SK-N-SH treated with all-trans-retinoic acid at 6 μM for 48 hours (cell line): ENCODE data around the gene MREG.

Experiments used
- ATAC-seq: fragments of 200-7000 bp; cut with Tn5 transposase; 3 replicates; pipeline ENCODE4 v1.9.1; 2020; ENCODE audit warnings: mild to moderate bottlenecking, moderate library complexity
- ARNTL ChIP-seq: fragments of 450-650 bp; formaldehyde crosslinking; IDR thresholded peaks from 2 replicates; pipeline ENCODE4 v1.5.0; 2020; ENCODE audit warnings: low read depth, mild to moderate bottlenecking, moderate library complexity, borderline replicate concordance
- BACH2 ChIP-seq: fragments of 250-450 bp; sonication (Bioruptor Pico); IDR thresholded peaks from 2 replicates; pipeline ENCODE4 v1.9.0; 2021; ENCODE audit warnings: mild to moderate bottlenecking, borderline replicate concordance
- CSDC2 ChIP-seq: fragments of 250-450 bp; sonication (Bioruptor Pico); IDR thresholded peaks from 2 replicates; pipeline ENCODE4 v1.5.0; 2020; ENCODE audit warnings: mild to moderate bottlenecking, moderate library complexity
- ESRRG ChIP-seq: fragments of 250-450 bp; sonication (Bioruptor Pico); IDR thresholded peaks from 2 replicates; pipeline ENCODE4 v1.6.1; 2021; ENCODE audit warnings: mild to moderate bottlenecking
- GLIS3 ChIP-seq: fragments of 250-450 bp; sonication (Bioruptor Pico); IDR thresholded peaks from 2 replicates; pipeline ENCODE4 v1.5.0; 2020; ENCODE audit warnings: mild to moderate bottlenecking, moderate library complexity
- ISL1 ChIP-seq: fragments of 250-450 bp; sonication (Bioruptor Pico); IDR thresholded peaks from 2 replicates; pipeline ENCODE4 v2.1.2; 2022; ENCODE audit warnings: mild to moderate bottlenecking, moderate library complexity
- OSR1 ChIP-seq: fragments of 250-450 bp; sonication (Bioruptor Pico); IDR thresholded peaks from 2 replicates; pipeline ENCODE4 v1.8.0; 2022; ENCODE audit warnings: moderate library complexity, mild to moderate bottlenecking, inconsistent platforms
- PPARA ChIP-seq: fragments of 250-450 bp; sonication (Bioruptor Pico); IDR thresholded peaks from 2 replicates; pipeline ENCODE4 v1.5.0; 2020; ENCODE audit warnings: mild to moderate bottlenecking, borderline replicate concordance
- SNAI2 ChIP-seq: fragments of 250-450 bp; sonication (Bioruptor Pico); IDR thresholded peaks from 2 replicates; pipeline ENCODE4 v1.5.0; 2020; ENCODE audit warnings: mild to moderate bottlenecking, moderate library complexity
- TCF4 ChIP-seq: fragments of 250-450 bp; sonication (Bioruptor Pico); IDR thresholded peaks from 2 replicates; pipeline ENCODE4 v1.8.0; 2021; ENCODE audit warnings: mild to moderate bottlenecking, moderate library complexity, borderline replicate concordance
- ZC3H10 ChIP-seq: fragments of 250-450 bp; sonication (Bioruptor Pico); IDR thresholded peaks from 2 replicates; pipeline ENCODE4 v1.5.1; 2021; ENCODE audit warnings: mild to moderate bottlenecking, moderate library complexity
- ZFP30 ChIP-seq: fragments of 450-650 bp; formaldehyde crosslinking; IDR thresholded peaks from 2 replicates; pipeline ENCODE4 v1.5.0; 2022; ENCODE audit warnings: mild to moderate bottlenecking, moderate library complexity
- ZNF565 ChIP-seq: fragments of 450-650 bp; formaldehyde crosslinking; conservative IDR thresholded peaks from 2 replicates; pipeline ENCODE4 v1.5.0; 2020; ENCODE audit warnings: low read depth, mild to moderate bottlenecking, moderate library complexity
- ZNF70 ChIP-seq: fragments of 450-650 bp; formaldehyde crosslinking; IDR thresholded peaks from 2 replicates; pipeline ENCODE4 v1.5.0; 2020; ENCODE audit warnings: mild to moderate bottlenecking, moderate library complexity
- ZNF8 ChIP-seq: fragments of 450-650 bp; formaldehyde crosslinking; IDR thresholded peaks from 2 replicates; pipeline ENCODE4 v1.5.0; 2020; ENCODE audit warnings: mild to moderate bottlenecking, moderate library complexity
- TF ChIP-seq, protein P1 (sequence below): fragments of 250-450 bp; sonication (Bioruptor Pico); IDR thresholded peaks from 2 replicates; pipeline ENCODE4 v1.8.0; 2020; ENCODE audit warnings: mild to moderate bottlenecking, moderate library complexity, borderline replicate concordance
- TF ChIP-seq, protein P2 (sequence below): fragments of 250-450 bp; sonication (Bioruptor Pico); IDR thresholded peaks from 2 replicates; pipeline ENCODE4 v1.5.1; 2021; ENCODE audit warnings: mild to moderate bottlenecking, moderate library complexity
- TF ChIP-seq, protein P3 (sequence below): fragments of 250-450 bp; sonication (Bioruptor Pico); IDR thresholded peaks from 2 replicates; pipeline ENCODE4 v1.5.0; 2020; ENCODE audit warnings: mild to moderate bottlenecking, moderate library complexity
- TF ChIP-seq, protein P4 (sequence below): fragments of 250-450 bp; sonication (Bioruptor Pico); IDR thresholded peaks from 2 replicates; pipeline ENCODE4 v1.5.1; 2020; ENCODE audit warnings: low read depth, mild to moderate bottlenecking, moderate library complexity
- TF ChIP-seq, protein P5 (sequence below): fragments of 250-450 bp; sonication (Bioruptor Pico); IDR thresholded peaks from 2 replicates; pipeline ENCODE4 v1.8.0; 2021; ENCODE audit warnings: low read depth, mild to moderate bottlenecking, moderate library complexity, borderline replicate concordance

The MREG gene

DNA sequence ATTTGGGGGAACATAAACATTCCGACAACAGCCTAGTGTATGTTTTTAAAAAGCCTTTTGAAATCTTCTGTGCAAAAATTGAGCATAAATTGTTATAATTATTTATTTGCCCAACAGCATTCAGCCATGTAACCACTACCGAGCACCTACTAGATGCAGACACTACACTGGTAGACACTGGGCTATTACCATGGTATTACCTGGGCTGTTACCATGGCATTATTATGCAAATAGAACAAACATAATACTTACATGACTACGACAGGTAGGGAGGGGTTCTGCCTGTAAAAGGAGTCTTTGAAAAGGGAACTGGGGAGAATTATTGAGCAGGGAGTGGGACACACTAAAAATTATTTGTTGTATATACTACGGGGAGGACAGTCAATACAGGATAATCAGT, 116.4 kb downstream of the MREG start:
- ATAC-seq, result no peak
- TF ChIP-seq ISL1 (CRISPR knock-in tag) (no peak), CSDC2 (CRISPR knock-in tag) (no peak), BACH2 (CRISPR knock-in tag) (no peak), OSR1 (CRISPR knock-in tag) (no peak), TCF4 (CRISPR knock-in tag) (no peak), GLIS3 (no peak), ZFP30 (no peak), ESRRG (no peak), ZC3H10 (CRISPR knock-in tag) (no peak), SNAI2 (CRISPR knock-in tag) (no peak), PPARA (CRISPR knock-in tag) (no peak), ZNF565 (CRISPR knock-in tag) (no peak), ZNF8 (no peak), ZNF70 (CRISPR knock-in tag) (no peak), ARNTL (no peak)
- TF ChIP-seq, protein P1, sequence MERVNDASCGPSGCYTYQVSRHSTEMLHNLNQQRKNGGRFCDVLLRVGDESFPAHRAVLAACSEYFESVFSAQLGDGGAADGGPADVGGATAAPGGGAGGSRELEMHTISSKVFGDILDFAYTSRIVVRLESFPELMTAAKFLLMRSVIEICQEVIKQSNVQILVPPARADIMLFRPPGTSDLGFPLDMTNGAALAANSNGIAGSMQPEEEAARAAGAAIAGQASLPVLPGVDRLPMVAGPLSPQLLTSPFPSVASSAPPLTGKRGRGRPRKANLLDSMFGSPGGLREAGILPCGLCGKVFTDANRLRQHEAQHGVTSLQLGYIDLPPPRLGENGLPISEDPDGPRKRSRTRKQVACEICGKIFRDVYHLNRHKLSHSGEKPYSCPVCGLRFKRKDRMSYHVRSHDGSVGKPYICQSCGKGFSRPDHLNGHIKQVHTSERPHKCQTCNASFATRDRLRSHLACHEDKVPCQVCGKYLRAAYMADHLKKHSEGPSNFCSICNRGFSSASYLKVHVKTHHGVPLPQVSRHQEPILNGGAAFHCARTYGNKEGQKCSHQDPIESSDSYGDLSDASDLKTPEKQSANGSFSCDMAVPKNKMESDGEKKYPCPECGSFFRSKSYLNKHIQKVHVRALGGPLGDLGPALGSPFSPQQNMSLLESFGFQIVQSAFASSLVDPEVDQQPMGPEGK (CRISPR knock-in tag), result no peak
- TF ChIP-seq, protein P2, sequence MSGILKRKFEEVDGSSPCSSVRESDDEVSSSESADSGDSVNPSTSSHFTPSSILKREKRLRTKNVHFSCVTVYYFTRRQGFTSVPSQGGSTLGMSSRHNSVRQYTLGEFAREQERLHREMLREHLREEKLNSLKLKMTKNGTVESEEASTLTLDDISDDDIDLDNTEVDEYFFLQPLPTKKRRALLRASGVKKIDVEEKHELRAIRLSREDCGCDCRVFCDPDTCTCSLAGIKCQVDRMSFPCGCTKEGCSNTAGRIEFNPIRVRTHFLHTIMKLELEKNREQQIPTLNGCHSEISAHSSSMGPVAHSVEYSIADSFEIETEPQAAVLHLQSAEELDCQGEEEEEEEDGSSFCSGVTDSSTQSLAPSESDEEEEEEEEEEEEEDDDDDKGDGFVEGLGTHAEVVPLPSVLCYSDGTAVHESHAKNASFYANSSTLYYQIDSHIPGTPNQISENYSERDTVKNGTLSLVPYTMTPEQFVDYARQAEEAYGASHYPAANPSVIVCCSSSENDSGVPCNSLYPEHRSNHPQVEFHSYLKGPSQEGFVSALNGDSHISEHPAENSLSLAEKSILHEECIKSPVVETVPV (CRISPR knock-in tag), result no peak
- TF ChIP-seq, protein P3, sequence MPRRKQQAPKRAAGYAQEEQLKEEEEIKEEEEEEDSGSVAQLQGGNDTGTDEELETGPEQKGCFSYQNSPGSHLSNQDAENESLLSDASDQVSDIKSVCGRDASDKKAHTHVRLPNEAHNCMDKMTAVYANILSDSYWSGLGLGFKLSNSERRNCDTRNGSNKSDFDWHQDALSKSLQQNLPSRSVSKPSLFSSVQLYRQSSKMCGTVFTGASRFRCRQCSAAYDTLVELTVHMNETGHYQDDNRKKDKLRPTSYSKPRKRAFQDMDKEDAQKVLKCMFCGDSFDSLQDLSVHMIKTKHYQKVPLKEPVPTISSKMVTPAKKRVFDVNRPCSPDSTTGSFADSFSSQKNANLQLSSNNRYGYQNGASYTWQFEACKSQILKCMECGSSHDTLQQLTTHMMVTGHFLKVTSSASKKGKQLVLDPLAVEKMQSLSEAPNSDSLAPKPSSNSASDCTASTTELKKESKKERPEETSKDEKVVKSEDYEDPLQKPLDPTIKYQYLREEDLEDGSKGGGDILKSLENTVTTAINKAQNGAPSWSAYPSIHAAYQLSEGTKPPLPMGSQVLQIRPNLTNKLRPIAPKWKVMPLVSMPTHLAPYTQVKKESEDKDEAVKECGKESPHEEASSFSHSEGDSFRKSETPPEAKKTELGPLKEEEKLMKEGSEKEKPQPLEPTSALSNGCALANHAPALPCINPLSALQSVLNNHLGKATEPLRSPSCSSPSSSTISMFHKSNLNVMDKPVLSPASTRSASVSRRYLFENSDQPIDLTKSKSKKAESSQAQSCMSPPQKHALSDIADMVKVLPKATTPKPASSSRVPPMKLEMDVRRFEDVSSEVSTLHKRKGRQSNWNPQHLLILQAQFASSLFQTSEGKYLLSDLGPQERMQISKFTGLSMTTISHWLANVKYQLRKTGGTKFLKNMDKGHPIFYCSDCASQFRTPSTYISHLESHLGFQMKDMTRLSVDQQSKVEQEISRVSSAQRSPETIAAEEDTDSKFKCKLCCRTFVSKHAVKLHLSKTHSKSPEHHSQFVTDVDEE (CRISPR knock-in tag), result no peak
- TF ChIP-seq, protein P4, sequence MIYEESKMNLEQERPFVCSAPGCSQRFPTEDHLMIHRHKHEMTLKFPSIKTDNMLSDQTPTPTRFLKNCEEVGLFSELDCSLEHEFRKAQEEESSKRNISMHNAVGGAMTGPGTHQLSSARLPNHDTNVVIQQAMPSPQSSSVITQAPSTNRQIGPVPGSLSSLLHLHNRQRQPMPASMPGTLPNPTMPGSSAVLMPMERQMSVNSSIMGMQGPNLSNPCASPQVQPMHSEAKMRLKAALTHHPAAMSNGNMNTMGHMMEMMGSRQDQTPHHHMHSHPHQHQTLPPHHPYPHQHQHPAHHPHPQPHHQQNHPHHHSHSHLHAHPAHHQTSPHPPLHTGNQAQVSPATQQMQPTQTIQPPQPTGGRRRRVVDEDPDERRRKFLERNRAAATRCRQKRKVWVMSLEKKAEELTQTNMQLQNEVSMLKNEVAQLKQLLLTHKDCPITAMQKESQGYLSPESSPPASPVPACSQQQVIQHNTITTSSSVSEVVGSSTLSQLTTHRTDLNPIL (CRISPR knock-in tag), result no peak
- TF ChIP-seq, protein P5, sequence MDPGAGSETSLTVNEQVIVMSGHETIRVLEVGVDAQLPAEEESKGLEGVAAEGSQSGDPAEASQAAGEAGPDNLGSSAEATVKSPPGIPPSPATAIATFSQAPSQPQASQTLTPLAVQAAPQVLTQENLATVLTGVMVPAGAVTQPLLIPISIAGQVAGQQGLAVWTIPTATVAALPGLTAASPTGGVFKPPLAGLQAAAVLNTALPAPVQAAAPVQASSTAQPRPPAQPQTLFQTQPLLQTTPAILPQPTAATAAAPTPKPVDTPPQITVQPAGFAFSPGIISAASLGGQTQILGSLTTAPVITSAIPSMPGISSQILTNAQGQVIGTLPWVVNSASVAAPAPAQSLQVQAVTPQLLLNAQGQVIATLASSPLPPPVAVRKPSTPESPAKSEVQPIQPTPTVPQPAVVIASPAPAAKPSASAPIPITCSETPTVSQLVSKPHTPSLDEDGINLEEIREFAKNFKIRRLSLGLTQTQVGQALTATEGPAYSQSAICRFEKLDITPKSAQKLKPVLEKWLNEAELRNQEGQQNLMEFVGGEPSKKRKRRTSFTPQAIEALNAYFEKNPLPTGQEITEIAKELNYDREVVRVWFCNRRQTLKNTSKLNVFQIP, result no peak

DNA sequence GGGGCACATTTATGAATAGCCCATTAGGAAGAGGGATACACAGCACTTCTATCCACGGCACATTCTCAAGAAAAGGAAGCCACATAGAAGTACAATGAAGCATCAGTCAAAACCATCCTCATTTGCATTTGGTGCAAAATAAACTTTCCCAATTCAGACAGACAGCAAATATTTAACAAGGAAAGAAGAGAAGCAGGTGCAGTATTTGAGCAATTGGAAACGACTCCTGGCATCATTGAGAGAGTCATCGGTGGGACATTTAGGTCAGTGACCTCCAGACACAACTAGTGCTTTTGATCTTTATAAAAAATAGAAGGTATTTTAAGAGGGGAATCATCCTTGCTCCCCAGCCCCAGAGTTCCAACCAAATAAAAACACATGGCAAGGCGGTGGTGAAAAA, 118.0 kb downstream of the MREG start:
- no peak for ATAC-seq
- TF ChIP-seq GLIS3, result no peak
- TF ChIP-seq, protein P4 (CRISPR knock-in tag), result no peak
- TF ChIP-seq TCF4 (CRISPR knock-in tag), result no peak
- TF ChIP-seq, all 23 proteins: peak for 0
